HepG2 (cell line): Measurements from ENCODE around the gene COQ8B. TPM values are rescaled to one million over a fixed set of nuclear protein-coding genes. Genes with fewer than 3 reads are reported as not detected.

ENCODE experiments used
- ATAC-seq: fragments of 200-7000 bp; cut with Tn5 transposase; 3 replicates; pipeline ENCODE4 v1.9.1; 2020; ENCODE audit warnings: mild to moderate bottlenecking, moderate library complexity
- BruUV-seq: library from RNA; stranded (reverse); fragments of 400-500 nt; replicated peaks from 2 replicates; lab custom pipeline; 2021; lab: Mats Ljungman, UMichigan
- CTCF ChIA-PET: fragments of 300-600 bp; formaldehyde crosslinking; extraction: SDS; loops from one replicate; lab custom pipeline; 2021; ENCODE audit warnings: low total read pairs, inconsistent platforms, low intra/inter-chr PET ratio; lab: Yijun Ruan, JAX
- POLR2A ChIA-PET: fragments of 350-600 bp; sonication (Branson Sonifier 250); formaldehyde crosslinking; loops from one replicate; lab custom pipeline; 2020; ENCODE audit warnings: antibody characterized with exemption, inconsistent platforms; lab: Yijun Ruan, JAX
- DNase-seq: peaks from one replicate; pipeline ENCODE4 v3.0.0-alpha.2; 2015; ENCODE audit warnings: low spot score
- FAIRE-seq: peaks from 3 replicates; lab custom pipeline; 2011; peaks lifted over from hg19 to GRCh38; lab: Jason Lieb, UNC
- H2AFZ ChIP-seq: one replicate; pipeline ENCODE4 v1.6.1; 2011; ENCODE audit warnings: low read length, inconsistent platforms
- H3K27ac ChIP-seq: fragments of 300-600 bp; 3 replicates; pipeline ENCODE4 v1.8.0; 2011; ENCODE audit warnings: mixed run types, mild to moderate bottlenecking, mixed read lengths, low read length, inconsistent platforms; ENCODE audit not compliant: insufficient read depth; ENCODE audit errors: extremely low read length
- H3K27me3 ChIP-seq, 2 experiments: fragments of 200-600 bp in 1 of 2; 2 replicates in 1 of 2; 3 replicates in 1 of 2; pipeline versions ENCODE4 v1.6.0 to v1.8.0; 2011; ENCODE audit warnings: low read length in 2 of 2, mild to moderate bottlenecking in 2 of 2, moderate library complexity in 2 of 2, inconsistent platforms in 1 of 2; ENCODE audit not compliant: insufficient read depth in 2 of 2, control insufficient read depth in 1 of 2
- H3K36me3 ChIP-seq, 2 experiments: fragments of 200-600 bp in 1 of 2; replicated peaks in 1 of 2; 2 replicates in 1 of 2; 3 replicates in 1 of 2; pipeline versions ENCODE4 v1.5.1 to v1.8.0; 2011; ENCODE audit warnings: low read length in 2 of 2, inconsistent platforms in 1 of 2; ENCODE audit not compliant: insufficient read depth in 2 of 2, control insufficient read depth in 1 of 2
- H3K4me1 ChIP-seq: 2 replicates; pipeline ENCODE4 v1.5.1; 2012; ENCODE audit warnings: low read length, inconsistent platforms; ENCODE audit not compliant: insufficient read depth
- H3K4me2 ChIP-seq: 2 replicates; pipeline ENCODE4 v1.6.0; 2011; ENCODE audit warnings: low read depth, low read length, inconsistent platforms
- H3K4me3 ChIP-seq, 3 experiments: fragments of 200-600 bp in 1 of 3; sonication (generic), shearing (Covaris generic) in 1 of 3; replicated peaks in 1 of 3; 2 replicates each; pipeline ENCODE4 v1.5.1; 2011 to 2016; ENCODE audit warnings: low read length in 3 of 3, inconsistent platforms in 2 of 3, low read depth in 2 of 3, mild to moderate bottlenecking in 2 of 3, control low read depth in 1 of 3, mixed read lengths in 1 of 3; ENCODE audit not compliant: insufficient read depth in 1 of 3
- H3K79me2 ChIP-seq: one replicate; pipeline ENCODE4 v1.6.1; 2011; ENCODE audit warnings: low read length, inconsistent platforms; ENCODE audit not compliant: insufficient read depth
- H3K9ac ChIP-seq: 2 replicates; pipeline ENCODE4 v1.6.0; 2011; ENCODE audit warnings: mild to moderate bottlenecking, low read depth, low read length, inconsistent platforms; ENCODE audit not compliant: insufficient read depth
- H3K9me3 ChIP-seq: 2 replicates; pipeline ENCODE4 v1.5.1; 2012; ENCODE audit warnings: mild to moderate bottlenecking, low read length
- H4K20me1 ChIP-seq: 2 replicates; pipeline ENCODE4 v1.6.0; 2011; ENCODE audit warnings: inconsistent platforms, mild to moderate bottlenecking, low read length, moderate library complexity; ENCODE audit not compliant: insufficient read depth
- ADNP ChIP-seq: sonication (generic); formaldehyde crosslinking; IDR thresholded peaks from 2 replicates; pipeline ENCODE4 v1.4.0; 2020; ENCODE audit warnings: missing genetic modification reagents
- DPF2 ChIP-seq: sonication (generic); formaldehyde crosslinking; IDR thresholded peaks from 2 replicates; pipeline ENCODE4 v1.4.0; 2020; ENCODE audit warnings: mild to moderate bottlenecking, low read depth, missing genetic modification reagents, borderline replicate concordance
- DZIP1 ChIP-seq: sonication (generic); formaldehyde crosslinking; IDR thresholded peaks from 2 replicates; pipeline ENCODE4 v1.5.0; 2020; ENCODE audit warnings: mild to moderate bottlenecking, missing genetic modification reagents
- HIVEP1 ChIP-seq: sonication (generic); formaldehyde crosslinking; IDR thresholded peaks from 2 replicates; pipeline ENCODE4 v1.4.0; 2020; ENCODE audit warnings: mild to moderate bottlenecking, missing genetic modification reagents
- MIER3 ChIP-seq: IDR thresholded peaks from 2 replicates; pipeline ENCODE4 v1.6.1; 2016; ENCODE audit warnings: missing compliant biosample characterization, borderline replicate concordance
- PRMT3 ChIP-seq: sonication (generic); formaldehyde crosslinking; IDR thresholded peaks from 2 replicates; pipeline ENCODE4 v1.8.1; 2022; ENCODE audit warnings: low read depth, mild to moderate bottlenecking, moderate library complexity, missing genetic modification reagents, borderline replicate concordance
- SUZ12 ChIP-seq: fragments of 150-350 bp; IDR thresholded peaks from 2 replicates; pipeline ENCODE4 v1.6.1; 2014; ENCODE audit warnings: low read depth, low read length
- ZNF629 ChIP-seq: sonication (generic); formaldehyde crosslinking; conservative IDR thresholded peaks from 2 replicates; pipeline ENCODE4 v1.5.0; 2020; ENCODE audit warnings: missing genetic modification reagents
- WGBS: methylation state at CpG from one replicate; pipeline ENCODE4 v1.1.6; 2017; ENCODE audit warnings: low lambda C conversion rate; 5-methylcytosine and 5-hydroxymethylcytosine counted together
- in situ Hi-C: cut with HindIII; loops from 2 replicates; pipeline ENCODE4 v1.10.0; 2017; ENCODE audit warnings: low pct_unique_long_range_greater_than_20kb; ENCODE audit not compliant: extremely low pct_ligation_motif_present
- intact Hi-C: fragments of 100-400 bp; cut with micrococcal nuclease; formaldehyde crosslinking; loops from one replicate; pipeline ENCODE4 v1.10.0; 2022; ENCODE audit not compliant: unreplicated experiment
- polyA plus RNA-seq, 8 experiments: library from polyadenylated mRNA; depleted of rRNA in 3 of 8; stranded (reverse) in 7 of 8; unstranded in 1 of 8; fragments of >200 nt; fragmentation: Illumina TruSeq in 4 of 8; extraction: Trizol in 4 of 8; gene quantifications; 2 replicates each; pipeline versions ENCODE4 v1.2.1 to v1.2.3, GENCODE V29; 2011 to 2016; ENCODE audit warnings: low read depth in 4 of 8, missing spikeins in 1 of 8, mixed read lengths in 1 of 8; ENCODE audit not compliant: insufficient read depth in 1 of 8
- total RNA-seq, 5 experiments: library from RNA; depleted of rRNA; stranded (reverse); fragments of >200 nt; fragmentation: Illumina TruSeq; extraction: Trizol; gene quantifications; 2 replicates each; pipeline ENCODE4 v1.2.3, GENCODE V29; 2016; ENCODE audit warnings: low read depth in 1 of 5
- TF ChIP-seq, protein P1 (sequence below): sonication (generic); formaldehyde crosslinking; IDR thresholded peaks from 2 replicates; pipeline ENCODE4 v1.8.0; 2022; ENCODE audit warnings: mild to moderate bottlenecking, missing genetic modification reagents; ENCODE audit not compliant: insufficient replicate concordance

Gene COQ8B
- total and polyA plus RNA-seq, 2 of the 13 experiments (the other 11 are each of a cell fraction or from before 2014, with no cell fraction given): 12.3 to 17.2 TPM

DNA sequence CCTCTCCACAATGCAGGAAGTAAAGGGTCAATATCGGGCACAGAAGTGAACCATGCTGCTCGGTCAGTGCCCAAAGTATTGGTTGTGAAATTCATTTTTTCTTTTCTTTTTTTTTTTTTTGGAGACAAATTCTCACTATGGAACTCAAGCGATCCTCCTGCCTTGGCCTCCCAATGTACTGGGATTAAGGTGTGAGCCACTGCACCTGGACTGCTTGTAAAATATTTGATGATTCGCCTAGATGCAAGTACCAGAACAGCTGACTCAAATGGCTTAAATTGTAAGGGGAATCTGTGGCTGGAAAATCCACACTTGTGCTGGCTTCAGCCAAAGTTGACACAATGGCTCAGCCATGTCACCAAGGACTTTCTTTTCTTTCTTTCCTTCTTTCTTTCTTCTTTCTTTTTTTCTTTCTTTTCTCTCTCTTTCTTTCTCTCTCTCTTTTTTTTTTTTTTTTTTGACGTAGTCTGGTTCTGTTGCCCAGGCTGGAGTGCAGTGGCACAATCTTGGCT, 69.9 kb downstream of the COQ8B start (continued):
- TF ChIP-seq MIER3 (CRISPR knock-in tag) (no peak), DPF2 (no peak)
- TF ChIP-seq, all 625 proteins: peak for 0

DNA sequence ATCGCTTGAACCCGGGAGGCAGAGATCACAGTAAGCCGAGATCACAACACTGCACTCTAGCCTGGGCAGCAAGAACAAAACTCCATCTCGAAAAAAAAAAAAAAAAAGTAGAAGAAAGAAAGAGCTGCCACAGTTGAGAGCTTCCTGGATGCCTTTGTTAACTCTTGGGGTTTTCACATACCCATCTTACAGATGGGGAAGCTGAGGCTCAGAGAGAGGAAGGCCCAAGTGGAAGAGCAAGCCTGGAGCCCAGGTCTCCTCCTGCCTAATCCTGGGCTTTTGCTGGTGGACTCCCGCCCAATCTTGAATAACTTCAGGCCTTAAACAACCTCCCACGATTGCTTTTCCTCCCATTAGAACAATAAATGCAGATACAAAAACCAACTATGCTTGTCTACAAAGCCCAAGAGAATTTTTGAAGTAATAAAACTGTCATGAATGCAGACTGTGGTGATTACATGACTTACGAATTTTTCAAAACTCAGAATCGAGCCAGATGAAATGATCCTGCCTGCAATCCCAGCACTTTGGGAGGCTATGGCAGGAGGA, 73.9 kb downstream of the COQ8B start:
- no peaks in the 10 kb centered on the region for H3K9me3 ChIP-seq
- 29% methylated on average over 8 of the region's 8 CpGs for WGBS
- H3K27ac ChIP-seq: no peak overlapping the region
- H4K20me1 ChIP-seq: no peaks in the 10 kb centered on the region
- CTCF ChIA-PET: no interaction called here
- in situ Hi-C loops: no loop called here
- H2AFZ ChIP-seq: no peak overlapping the region
- intact Hi-C loops: no loop called here
- H3K9ac ChIP-seq: no peak overlapping the region
- peaks cover 15% of the 10 kb centered on the region; the same call in 1 of the 2 replicates for H3K4me1 ChIP-seq
- no peak for FAIRE-seq
- no peak for DNase-seq
- no peaks in the 10 kb centered on the region for H3K36me3 ChIP-seq
- no TSS peak for BruUV-seq
- H3K4me2 ChIP-seq: no peak overlapping the region
- ATAC-seq: no peak
- TF ChIP-seq ZNF629 (CRISPR knock-in tag) (peak; percentile 59; the same call in 1 of the 2 replicates), ADNP (CRISPR knock-in tag) (no peak)
- H3K79me2 ChIP-seq: no peaks in the 10 kb centered on the region
- POLR2A ChIA-PET: no interaction called here
- peaks cover 2 to 26% of the 10 kb centered on the region in 2 experiments; a peak in 2 of 5 replicates for H3K27me3 ChIP-seq
- H3K4me3 ChIP-seq: no peak overlapping the region

DNA sequence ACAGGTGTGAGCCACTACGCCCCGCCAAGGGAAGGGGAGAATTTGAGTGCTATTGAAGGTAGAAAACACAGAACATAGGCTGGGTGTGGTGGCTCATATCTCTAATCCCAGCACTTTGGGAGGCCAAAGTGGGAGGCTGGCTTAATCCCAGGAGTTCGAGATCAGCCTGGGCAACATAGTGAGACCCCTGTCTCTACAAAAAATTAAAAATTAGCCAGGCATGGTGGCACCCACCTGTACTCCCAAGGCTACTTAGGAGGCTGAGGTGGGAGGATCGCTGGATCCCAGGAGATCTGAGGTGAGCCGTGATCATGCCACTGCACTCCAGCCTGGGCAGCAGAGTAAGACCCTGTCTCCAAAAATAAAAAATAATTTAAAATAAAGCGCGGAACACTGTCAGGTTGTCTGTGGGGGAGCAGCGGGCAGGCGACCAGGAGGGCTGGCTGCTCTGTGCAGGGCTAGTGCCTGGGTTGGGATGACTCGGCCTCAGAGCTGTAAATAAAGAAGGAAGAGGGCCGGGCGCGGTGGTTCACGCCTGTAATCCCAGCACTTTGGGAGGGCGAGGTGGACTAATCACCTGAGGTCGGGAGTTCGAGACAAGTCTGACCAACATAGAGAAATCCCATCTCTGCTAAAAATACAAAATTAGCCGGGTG, 74.5 kb downstream of the COQ8B start:
- BruUV-seq: no TSS peak
- H3K27me3 ChIP-seq: peaks cover 2 to 26% of the 10 kb centered on the region in 2 experiments; a peak in 2 of 5 replicates
- ChIA-PET POLR2A (no interaction called here), CTCF (no interaction called here)
- no peak overlapping the region for H2AFZ ChIP-seq
- no peak overlapping the region for H3K4me3 ChIP-seq
- 52% methylated on average over 18 of the region's 18 CpGs for WGBS
- no peaks in the 10 kb centered on the region for H3K9me3 ChIP-seq
- DNase-seq (no peak), FAIRE-seq (no peak), ATAC-seq (no peak)
- in situ Hi-C loops (no loop called here), intact Hi-C loops (no loop called here)
- H3K4me1 ChIP-seq: peaks cover 15% of the 10 kb centered on the region; the same call in 1 of the 2 replicates
- H3K36me3 ChIP-seq: no peaks in the 10 kb centered on the region
- no peak overlapping the region for H3K4me2 ChIP-seq
- no peak overlapping the region for H3K9ac ChIP-seq
- H3K79me2 ChIP-seq: no peaks in the 10 kb centered on the region
- H4K20me1 ChIP-seq: no peaks in the 10 kb centered on the region
- H3K27ac ChIP-seq: no peak overlapping the region
- TF ChIP-seq PRMT3 (CRISPR knock-in tag): no peak
- TF ChIP-seq DZIP1: no peak
- TF ChIP-seq, protein P1, sequence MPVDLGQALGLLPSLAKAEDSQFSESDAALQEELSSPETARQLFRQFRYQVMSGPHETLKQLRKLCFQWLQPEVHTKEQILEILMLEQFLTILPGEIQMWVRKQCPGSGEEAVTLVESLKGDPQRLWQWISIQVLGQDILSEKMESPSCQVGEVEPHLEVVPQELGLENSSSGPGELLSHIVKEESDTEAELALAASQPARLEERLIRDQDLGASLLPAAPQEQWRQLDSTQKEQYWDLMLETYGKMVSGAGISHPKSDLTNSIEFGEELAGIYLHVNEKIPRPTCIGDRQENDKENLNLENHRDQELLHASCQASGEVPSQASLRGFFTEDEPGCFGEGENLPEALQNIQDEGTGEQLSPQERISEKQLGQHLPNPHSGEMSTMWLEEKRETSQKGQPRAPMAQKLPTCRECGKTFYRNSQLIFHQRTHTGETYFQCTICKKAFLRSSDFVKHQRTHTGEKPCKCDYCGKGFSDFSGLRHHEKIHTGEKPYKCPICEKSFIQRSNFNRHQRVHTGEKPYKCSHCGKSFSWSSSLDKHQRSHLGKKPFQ: no peak
- TF ChIP-seq SUZ12: no peak
- TF ChIP-seq HIVEP1: no peak
